NCI-H82 treated with DMSO at 0.1 percent for 48 hours (cell line): ENCODE data around the gene MEI4.
"Not testable (repeated sequence)": the region's sequence is repeated elsewhere in the genome, so short reads cannot be mapped to it uniquely, and the experiment has no call there.

ENCODE experiments used
- DNase-seq: peaks from one replicate; lab custom pipeline; 2025; ENCODE audit not compliant: unreplicated experiment; lab: John Stamatoyannopoulos, UW

The MEI4 gene, protein sequence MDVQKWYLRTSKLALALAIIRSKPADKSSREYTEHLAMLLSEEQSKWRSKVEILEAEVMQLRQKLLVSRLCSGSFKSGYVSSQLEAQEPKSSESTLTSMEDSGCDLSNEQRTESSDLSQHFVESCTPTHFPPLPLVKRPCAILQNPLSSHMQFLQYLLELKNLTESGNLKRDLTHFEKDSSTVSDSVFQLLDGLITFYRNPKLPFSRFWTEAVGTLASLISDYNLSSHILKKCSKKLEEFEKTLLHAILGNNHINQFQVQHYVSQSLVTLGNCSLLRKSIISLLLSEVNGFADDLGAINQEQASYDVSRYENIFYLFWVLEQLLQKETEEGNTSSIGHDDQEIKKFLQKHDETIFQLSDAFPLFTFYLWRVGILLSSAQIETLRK

GRCh38 chr6:77652739-77653138 lies at the start of gene MEI4:
Gene MEI4, plus strand, starts transcription at chr6:77653039. Its CDS starts 37,633 bp downstream, at chr6:77690672.
- DNase-seq, result no peak

GRCh38 chr6:77604476-77604875 lies 48.4 kb upstream of the MEI4 start:
- no peak for DNase-seq

GRCh38 chr6:77607004-77607403 lies 45.8 kb upstream of the MEI4 start:
- DNase-seq, result no peak

- no peak for DNase-seq
Observed at GRCh38 chr6:77609106-77609505, 43.7 kb upstream of the MEI4 start.

- no peak for DNase-seq
Observed at GRCh38 chr6:77619114-77619513, 33.7 kb upstream of the MEI4 start.

DNA sequence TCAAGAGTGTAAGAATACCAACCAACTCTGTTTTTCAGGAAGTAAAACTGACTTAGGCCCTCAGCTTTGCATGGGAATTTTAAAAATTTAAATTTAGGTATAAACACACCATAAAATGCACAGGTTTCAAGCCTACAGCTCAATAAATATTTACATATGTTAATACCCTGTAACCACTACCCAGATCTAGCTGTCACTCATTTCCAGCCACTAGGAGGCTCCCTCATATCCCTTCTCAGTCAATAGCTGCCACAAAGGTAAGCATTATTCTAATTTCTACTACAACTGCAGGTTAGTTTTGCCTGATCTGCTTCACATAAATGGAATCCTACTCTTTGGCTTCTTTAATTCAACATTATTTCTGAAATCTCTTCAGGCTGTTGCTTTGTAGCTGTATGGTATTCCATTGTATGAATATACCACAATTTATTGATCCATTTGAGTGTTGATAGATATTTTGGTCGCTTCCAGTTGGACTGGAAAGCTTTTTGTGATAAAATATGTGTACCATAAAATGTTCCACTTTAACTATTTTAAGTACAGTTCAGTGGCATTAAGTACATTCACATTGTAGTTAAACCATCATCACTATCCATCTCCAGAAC lies 32.5 kb upstream of the MEI4 start:
- DNase-seq, result no peak

- DNase-seq, result no peak
Observed at GRCh38 chr6:77624515-77624914, 28.3 kb upstream of the MEI4 start.

DNA sequence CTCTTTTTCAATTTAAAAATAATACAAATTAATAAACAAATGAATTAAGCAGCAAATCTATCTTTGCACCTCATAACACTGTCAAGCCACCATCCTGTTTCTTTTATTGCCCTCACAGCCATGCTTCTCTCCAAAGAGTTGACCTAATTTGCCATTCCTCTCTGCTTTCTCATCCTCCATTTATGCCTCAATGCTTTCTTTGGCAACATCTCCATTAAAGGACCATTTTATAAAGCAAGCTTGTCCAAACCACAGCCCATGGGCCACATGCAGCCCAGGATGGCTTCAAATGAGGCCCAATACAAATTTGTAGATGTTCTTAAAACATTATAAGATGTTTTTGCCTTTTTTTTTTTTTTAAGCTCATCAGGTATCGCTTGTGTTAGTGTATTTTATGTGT lies 26.4 kb upstream of the MEI4 start:
- DNase-seq, result no peak

DNA sequence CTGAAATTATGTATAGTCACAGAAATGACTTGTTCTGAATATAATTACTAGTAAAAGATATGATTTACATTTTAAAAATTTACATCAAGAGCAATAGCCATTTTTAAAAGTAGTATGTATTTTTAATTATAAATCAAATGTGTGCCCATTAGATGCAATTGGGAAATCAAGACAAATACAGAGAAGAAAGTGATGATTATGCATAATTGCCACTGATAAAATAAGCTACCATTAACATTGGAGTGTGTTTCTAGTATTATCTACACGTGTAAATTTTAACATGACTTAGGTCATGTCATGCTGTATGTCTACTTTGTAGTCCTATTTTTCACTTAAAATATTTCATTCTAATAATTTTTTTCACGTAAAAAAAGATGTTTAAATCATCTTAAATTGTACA lies 22.8 kb upstream of the MEI4 start:
- DNase-seq, result no peak

DNA sequence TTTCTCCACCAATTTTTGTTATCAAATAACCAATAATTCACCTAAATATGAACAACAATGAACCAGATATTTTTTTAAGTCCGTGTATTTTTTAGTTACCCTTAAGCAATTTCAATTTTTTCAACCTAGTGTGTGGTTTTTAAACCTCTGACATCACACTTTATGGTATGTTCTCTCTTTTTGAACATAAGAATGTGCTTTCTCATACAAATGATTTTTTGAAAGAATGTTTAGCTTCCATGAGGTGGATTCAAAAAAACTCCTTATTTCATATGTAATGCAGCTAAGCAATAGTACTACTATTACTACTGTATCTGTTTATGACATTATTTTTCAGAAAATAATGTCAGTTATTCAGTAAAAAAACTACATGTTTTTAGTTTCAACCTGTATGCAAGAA lies 19.4 kb upstream of the MEI4 start:
- no peak for DNase-seq

DNA sequence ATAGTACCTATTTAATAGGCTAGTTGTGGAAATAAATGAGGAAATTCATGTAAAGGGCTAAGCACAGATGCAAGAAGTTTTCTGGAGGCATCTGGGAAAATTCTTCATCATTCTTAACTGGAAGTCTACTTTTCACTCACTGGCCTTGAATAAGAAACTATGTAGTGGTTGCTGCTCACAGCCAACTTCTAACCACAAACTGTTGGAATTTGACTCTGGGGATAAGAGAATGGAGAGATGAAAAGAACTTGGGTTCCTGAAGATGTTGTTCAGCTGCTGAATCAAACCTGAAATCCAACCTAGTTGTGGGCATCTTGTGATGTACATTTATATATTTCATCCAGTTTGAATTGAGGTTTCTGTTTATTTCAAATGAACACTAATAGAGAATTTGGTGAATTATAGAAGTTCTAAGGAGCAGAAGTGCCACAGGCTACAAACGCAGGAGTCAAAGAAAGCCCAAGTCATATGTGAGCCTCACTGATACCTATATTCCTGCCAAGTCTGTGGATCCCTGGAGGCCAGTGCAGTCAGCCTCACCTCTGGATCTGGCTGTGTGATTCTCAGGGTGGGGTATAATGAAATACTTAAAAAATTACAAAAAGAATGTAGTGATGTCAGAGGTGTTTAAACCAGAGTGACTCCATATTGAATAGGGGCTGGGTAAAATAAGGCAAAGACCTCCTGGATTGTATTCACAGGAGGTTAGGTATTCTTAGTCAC lies 18.7 kb upstream of the MEI4 start:
- DNase-seq, result no peak

DNA sequence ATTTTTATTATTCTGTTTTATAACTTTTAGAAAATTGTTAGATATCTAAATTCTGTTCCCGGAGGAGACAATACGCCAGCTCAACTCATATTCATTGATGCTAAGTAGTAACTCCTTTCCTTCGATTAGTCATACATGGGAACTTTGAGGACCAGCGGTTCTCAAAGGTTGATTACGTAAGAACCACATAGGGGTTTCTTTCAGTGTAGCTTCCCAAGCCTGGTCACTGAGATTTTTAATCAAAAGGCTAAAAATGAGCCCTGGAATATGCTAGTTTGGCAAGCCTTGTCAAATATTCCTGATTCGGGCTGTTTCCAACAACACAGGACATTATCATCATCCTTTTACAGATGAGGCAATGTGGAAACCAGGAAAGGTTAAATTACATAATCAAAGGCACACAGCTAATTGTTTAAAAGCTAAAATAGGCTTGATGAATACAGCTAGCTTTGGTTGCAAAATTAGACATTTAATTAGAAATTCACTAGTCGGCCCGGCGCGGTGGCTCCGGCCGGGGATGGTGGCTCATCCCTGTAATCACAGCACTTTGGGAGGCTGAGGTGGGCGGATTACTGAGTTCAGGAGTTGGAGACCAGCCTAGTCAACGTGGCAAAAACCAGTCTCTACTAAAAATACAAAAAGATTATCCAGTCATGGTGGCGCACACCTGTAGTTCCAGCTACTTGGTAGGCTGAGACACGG lies 14.6 kb upstream of the MEI4 start:
- no peak for DNase-seq

GRCh38 chr6:77644102-77644705 lies 8.6 kb upstream of the MEI4 start:
- no peak for DNase-seq

GRCh38 chr6:77650098-77650663 lies 2.7 kb upstream of the MEI4 start:
- DNase-seq, result no peak

- DNase-seq, result no peak
Observed at GRCh38 chr6:77653816-77654215, 977 bp downstream of the MEI4 start.

DNA sequence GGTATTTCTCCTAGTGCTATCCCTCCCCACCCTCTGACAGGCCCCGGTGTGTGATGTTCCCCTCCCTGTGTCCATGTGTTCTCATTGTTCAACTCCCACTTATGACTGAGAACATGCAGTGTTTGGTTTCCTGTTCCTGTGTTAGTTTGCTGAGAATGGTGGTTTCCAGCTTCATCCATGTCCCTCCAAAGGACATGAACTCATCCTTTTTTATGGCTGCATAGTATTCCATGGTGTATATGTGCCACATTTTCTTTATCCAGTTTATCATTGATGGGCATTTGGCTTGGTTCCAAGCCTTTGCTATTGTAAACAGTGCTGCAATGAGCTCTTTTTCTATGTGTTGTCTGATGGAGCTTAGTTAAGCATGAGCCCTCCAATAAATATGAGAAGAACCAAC lies 2.2 kb downstream of the MEI4 start:
- not testable (repeated sequence) for DNase-seq

- DNase-seq, result peak; percentile 77
Observed at GRCh38 chr6:77656999-77657764, 4.3 kb downstream of the MEI4 start.

GRCh38 chr6:77666340-77666739 lies 13.5 kb downstream of the MEI4 start:
- no peak for DNase-seq

DNA sequence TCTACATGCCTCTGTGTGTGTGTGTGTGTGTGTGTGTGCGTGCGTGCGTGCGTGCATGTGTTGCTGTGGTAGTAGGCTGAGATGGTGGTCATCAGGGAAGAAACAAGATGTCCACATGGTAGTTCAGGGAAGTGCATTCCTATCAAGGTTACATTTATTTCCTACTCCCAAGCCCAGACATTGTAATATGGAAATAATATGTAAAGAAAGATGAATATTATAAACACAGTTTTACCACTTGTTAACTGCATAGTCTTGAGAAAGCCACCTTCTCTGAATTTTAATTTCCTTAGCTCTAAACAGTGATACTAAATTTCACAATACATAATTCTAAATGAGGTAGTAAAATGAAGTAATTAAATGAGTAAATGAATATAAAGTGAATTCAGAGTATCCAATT lies 14.0 kb downstream of the MEI4 start:
- no peak for DNase-seq

DNA sequence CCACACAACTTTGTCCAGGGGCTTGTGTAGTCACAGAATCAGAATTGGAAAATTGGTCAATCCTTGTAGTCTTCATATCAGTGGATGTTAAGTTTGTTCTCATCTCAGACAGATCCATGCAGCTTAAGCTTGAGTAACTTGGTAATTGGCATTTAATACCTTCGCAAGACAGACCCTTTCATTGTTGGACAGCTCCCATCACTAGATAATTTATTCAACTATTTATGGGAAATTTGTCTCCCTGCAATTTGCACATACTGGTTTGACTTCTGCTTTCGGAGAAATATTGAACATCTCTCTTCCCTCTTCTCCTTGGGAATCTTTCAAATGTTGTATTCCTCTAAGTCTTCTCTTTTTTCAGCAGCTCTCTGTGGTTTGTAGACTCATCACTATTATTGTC lies 17.1 kb downstream of the MEI4 start:
- no peak for DNase-seq
